ENCODE results near the gene ZBTB7C.
A peak's percentile ranks its signal among the peaks of the same experiment; 100 is the strongest.

The ZBTB7C gene

GRCh38 chr18:48073211-48073930 lies 335.8 kb downstream of the ZBTB7C start:
- DNase-seq: no peak

DNA sequence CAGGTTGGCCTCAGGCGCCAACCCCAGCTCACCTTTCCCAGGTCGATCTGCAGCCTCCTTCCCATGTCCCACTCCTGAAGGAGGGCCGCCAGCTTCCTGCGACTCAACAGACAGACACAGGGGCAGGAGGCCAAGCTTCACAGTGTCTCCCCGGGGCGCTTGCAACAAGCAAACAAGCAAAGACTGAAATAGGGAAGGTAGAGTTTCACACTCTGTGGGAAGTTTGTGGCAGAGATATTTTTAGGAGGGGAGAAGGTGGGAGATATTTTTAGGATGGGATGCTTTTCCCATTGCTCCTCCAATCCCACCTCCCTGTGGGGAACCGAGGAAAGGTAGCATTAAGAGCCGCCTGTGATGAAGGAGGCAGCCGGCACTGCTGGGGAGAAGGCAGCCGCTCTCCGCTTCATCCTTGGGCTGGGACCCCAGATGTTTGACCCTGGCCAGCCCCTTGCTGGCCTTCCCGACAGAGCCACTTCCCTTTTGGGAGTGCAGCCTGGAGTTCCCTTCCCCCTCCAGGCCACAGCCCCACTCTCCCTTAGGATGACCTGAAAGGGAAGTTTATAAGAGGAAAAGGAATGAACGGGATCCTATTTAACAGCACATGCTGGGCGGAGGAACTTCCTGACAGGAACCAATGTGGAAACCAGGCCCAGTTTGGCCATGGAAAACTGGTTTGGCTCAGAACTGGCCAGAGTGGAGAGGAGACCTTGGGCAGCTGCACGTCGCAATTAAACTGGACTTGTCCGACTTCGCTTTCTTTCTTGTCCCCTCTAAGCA lies 336.6 kb downstream of the ZBTB7C start:
- DNase-seq: peak in 1 of 6 experiments; percentile 1

DNA sequence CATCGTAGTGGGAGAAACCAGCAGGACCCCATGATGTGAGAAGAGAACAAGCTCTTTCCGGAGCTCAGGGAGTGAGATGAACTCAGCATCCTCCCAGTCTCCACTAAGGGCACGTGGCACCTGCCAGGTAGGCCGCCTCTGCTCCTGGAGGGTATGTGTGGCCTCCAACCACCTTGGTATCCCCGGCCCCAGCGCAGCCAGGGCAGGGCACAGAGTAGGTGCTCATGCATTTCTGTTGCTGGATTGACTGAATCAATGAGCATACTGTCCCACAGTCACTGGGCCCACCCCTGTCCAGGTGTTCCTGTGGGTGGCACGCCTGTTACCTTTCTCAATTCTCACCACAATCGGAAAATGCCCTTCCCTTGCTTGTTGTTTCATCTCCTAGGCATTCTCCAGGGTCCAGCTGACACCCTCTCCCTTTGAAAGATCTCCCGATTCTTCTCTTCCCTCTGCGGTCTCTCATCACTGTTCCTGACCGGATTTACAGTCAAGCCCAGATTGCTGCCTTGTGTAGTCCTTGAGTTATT lies 340.2 kb downstream of the ZBTB7C start:
- DNase-seq: no peak

- DNase-seq: no peak
Observed at GRCh38 chr18:48066225-48066652, 342.9 kb downstream of the ZBTB7C start.

- DNase-seq: no peak
Observed at GRCh38 chr18:48065601-48065995, 343.6 kb downstream of the ZBTB7C start.

- no peak for DNase-seq
Observed at GRCh38 chr18:48064978-48065600, 344.1 kb downstream of the ZBTB7C start.

GRCh38 chr18:48061781-48062570 lies 347.2 kb downstream of the ZBTB7C start:
- no peak for DNase-seq

GRCh38 chr18:48060970-48061369 lies 348.2 kb downstream of the ZBTB7C start:
- no peak for DNase-seq

DNA sequence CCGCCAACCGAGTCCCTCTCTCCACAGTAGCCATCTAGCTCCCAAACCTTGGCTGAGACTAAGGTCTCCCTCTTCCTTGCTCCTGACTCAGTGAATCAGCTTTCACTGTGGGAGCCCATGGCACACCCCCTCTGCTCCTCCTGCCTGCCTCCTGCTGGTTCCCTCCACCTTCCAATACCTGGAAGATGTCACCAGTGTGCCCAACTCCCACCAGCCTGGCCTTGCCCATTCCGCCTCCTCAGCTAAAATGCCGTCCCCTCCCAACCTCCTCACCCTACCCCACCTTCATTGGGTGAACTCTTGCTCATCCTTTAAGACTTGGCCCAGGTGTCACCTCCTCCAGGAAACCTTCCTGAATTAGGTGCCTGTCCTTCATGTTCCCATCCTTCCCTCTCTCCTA lies 348.8 kb downstream of the ZBTB7C start:
- no peak for DNase-seq

- DNase-seq: no peak
Observed at GRCh38 chr18:48059455-48060010, 349.6 kb downstream of the ZBTB7C start.

DNA sequence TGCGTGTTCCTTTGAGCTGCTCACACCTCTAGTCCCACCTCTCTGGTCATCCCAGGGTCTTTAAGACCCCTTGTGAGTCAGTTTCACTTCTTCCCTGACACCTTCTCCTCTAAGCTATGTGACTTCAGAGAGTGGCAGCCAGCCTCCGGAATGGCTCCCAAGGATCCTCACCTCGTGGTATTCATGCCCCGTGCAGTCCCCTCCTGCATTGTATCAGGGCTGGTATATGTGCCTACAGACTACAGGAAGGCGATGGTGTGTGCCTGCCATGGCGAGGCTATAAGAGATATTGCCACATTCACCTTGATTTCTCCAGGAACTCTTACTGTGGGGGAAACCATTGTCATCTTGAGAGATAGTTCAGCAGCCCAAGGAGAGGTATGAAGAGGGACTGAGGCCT lies 350.7 kb downstream of the ZBTB7C start:
- DNase-seq: no peak

GRCh38 chr18:48057018-48057417 lies 352.2 kb downstream of the ZBTB7C start:
- DNase-seq: no peak

GRCh38 chr18:48055351-48055750 lies 353.8 kb downstream of the ZBTB7C start:
- no peak for DNase-seq

DNA sequence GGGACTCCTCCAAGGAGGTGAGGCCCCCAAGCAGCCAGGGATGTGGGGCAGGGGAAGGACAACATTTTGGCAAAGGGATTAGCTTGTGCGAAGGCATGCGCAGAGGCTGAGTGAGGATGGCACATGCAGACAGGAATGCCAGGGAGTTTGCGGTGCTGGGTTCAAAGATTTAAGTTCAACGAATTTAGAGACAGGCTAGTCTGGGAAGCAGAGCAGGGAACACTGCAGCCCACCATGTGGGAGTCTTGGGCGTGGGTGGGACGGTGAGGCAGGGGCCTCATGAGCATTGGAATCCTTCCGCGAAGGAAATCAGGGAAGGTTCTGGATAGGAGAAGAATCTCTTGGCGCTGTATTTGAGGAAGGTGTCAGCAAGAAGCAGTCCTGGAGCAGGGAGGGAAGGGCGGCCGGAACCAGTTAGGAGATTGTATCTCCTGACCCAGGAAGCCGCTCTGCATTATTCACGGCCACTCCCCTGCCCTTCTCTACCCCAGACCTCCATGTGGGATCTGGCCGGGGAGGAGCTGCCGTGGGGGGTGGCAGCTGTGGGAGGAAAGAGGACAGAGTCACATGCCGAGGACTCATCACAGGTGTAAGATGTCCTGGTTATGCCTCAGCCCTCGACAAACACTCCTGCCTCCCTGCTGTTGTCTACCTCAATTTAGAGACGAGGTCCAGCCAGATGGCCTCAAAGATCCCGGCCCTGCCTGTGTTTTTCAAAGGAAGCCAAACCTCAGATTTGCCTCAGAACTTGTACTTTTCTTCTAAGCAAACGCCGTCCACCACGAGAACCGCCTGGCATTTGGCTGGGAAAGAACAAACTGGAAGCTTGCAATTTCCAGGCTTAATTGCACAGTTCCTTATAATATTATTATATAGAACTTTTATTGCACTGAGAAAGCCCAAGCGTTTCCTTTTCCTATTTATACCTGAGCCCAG lies 355.0 kb downstream of the ZBTB7C start:
- no peak for DNase-seq

GRCh38 chr18:48052842-48053241 lies 356.3 kb downstream of the ZBTB7C start:
- DNase-seq: no peak

DNA sequence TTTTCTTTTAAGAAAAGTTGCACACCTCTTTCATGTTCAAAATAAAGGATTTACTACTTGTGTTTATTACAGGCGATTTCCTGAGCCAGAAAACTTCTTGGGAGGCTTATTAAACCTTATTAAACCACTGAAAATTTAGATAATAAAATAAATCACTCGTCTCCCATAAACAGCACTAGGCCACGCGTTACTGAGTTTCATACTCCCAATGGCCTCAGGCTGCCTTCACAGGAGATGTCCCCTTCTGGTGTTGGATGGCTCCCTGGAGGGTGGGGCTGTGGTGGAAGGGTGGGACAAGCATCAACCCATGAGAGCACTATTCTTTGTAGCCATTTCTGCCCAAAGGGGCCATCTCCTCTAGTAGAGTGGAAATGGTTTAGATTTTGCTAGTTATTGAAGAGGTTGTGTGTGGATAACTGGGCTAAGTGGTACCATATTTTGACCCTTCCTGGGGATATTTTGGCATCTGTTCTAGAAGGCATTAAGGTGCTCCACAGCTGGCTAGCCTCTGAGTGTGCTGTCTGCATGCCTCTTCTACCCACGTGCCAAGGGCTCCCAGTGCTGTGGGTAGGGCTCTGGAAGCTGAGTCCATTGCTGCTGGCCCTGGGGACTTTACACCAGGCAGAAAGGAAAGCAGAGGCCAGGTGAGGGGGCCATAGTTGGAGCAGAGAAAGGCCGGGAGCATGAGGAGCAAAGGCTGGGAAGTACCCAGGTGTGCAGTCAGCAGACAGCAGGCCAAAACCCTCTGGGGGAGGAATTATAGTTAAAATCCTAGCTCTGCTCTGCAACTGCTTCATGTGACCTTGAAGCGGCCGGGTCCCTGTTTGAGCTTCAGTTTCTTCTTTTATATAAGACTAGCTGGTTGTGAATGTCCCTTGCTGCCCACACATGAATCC lies 357.0 kb downstream of the ZBTB7C start:
- no peak for DNase-seq

DNA sequence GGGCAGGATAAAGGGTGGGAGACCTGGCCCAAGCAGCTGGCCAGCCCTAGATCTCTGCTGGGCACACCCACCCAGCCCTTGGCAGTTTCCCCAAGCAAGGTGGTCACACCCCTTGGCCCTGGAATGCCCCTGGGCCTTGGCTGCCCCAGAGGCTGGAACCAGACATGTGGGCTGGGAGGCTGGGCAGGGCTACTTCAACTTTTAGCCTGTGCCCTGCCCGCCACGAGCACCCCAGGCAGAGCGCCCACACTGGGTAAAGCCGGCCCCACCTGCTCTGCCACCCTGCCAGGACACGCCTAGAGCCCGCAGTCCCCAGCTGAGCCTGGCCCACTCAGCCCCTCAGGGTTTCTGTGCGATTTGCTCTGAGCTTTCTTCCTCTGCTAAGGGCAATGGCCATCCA lies 359.0 kb downstream of the ZBTB7C start:
- no peak for DNase-seq

- DNase-seq: no peak
Observed at GRCh38 chr18:48049757-48050156, 359.4 kb downstream of the ZBTB7C start.

DNA sequence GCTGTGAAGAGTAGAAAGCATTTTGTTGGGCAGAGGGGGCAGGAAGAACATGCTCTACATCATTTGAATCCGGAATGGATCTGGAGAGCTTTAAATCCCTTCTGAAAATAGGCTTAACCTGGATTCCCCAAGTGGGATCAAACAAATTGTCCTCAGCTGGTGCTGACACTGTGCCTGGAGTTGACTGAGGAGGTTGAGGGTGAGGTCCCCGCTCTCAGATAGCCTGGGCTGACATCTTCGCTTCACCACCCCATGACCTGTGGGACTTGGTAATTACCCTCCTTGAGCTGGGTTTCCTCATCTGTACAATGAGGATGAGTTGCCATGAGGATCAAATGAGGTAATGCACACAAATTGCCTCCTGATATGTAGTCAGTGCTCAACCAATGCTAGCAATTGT lies 360.9 kb downstream of the ZBTB7C start:
- no peak for DNase-seq

DNA sequence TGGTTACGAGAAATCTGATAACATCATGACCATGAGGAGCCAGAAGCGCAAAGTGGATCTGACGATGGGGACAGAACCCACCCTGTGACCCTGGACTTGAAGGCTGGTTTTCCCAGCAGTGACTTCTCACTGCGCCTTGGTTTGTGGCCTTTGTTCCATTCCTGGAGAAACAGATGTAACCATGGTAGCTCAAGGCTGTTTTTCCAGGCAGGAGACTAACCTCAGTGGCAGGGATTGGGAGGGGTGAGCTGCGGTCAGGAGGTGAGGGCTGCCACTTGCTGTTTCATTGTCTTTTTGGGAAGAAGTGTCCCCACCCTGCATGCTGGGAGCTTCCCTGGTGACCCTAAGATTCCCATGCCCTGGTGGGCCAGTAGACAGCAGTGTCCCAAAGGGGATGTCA lies 362.3 kb downstream of the ZBTB7C start:
- DNase-seq: no peak

All from stimulated activated naive CD4-positive, alpha-beta T cell (primary cell).